Esophagus muscularis mucosa (tissue), 4 donors: Measurements from ENCODE around the gene EVX2. TPM values are rescaled to one million over a fixed set of nuclear protein-coding genes. Genes with fewer than 3 reads are reported as not detected.

Source experiments
- DNase-seq: peaks from one replicate; pipeline ENCODE4 v3.0.0-alpha.2; 2017; ENCODE audit errors: extremely low spot score
- H3K27ac ChIP-seq, 4 donors: fragments of 200-600 bp; sonication (generic); replicated peaks in 1 of 4; 1 replicate in 3 of 4; 2 replicates in 1 of 4; pipeline ENCODE4 v1.5.1; 2016 to 2019; ENCODE audit warnings: mild to moderate bottlenecking in 1 of 4
- H3K27me3 ChIP-seq, 4 donors: fragments of 200-600 bp; sonication (generic); one replicate each; pipeline versions ENCODE4 v1.5.1 to v1.6.0; 2016 to 2019
- H3K36me3 ChIP-seq, 4 donors: fragments of 200-600 bp; sonication (generic); one replicate each; pipeline ENCODE4 v1.5.1; 2016 to 2019
- H3K4me1 ChIP-seq, 4 donors: fragments of 200-600 bp; sonication (generic); one replicate each; pipeline ENCODE4 v1.5.1; 2016 to 2019
- H3K4me3 ChIP-seq, 4 donors: fragments of 200-600 bp; sonication (generic); 1 replicate in 2 of 4; 2 replicates in 2 of 4; pipeline ENCODE4 v1.5.1; 2016 to 2019; ENCODE audit warnings: mild to moderate bottlenecking in 4 of 4, moderate library complexity in 1 of 4
- H3K9me3 ChIP-seq, 4 donors: fragments of 200-600 bp; sonication (generic); 1 replicate in 3 of 4; 2 replicates in 1 of 4; pipeline ENCODE4 v1.5.1; 2016 to 2019
- CTCF ChIP-seq, 3 experiments: fragments of 200-600 bp in 2 of 3; fragments of 450-650 bp in 1 of 3; sonication (generic) in 2 of 3; IDR thresholded peaks; one replicate each; pipeline ENCODE4 v1.5.1; 2017 to 2019; ENCODE audit warnings: antibody characterized with exemption in 3 of 3, mild to moderate bottlenecking in 2 of 3, moderate library complexity in 1 of 3
- EP300 ChIP-seq: sonication (generic); formaldehyde crosslinking; IDR thresholded peaks from one replicate; pipeline ENCODE4 v1.6.1; 2017; ENCODE audit warnings: antibody characterized with exemption
- POLR2A ChIP-seq: fragments of 450-650 bp; IDR thresholded peaks from one replicate; pipeline ENCODE4 v1.6.1; 2017; ENCODE audit warnings: antibody characterized with exemption, moderate library complexity, mild to moderate bottlenecking, low read depth
- POLR2AphosphoS5 ChIP-seq, 2 donors: sonication (generic); formaldehyde crosslinking; IDR thresholded peaks; one replicate each; pipeline ENCODE4 v1.6.1; 2017; ENCODE audit warnings: antibody characterized with exemption in 2 of 2
- WGBS: methylation state at CpG from one replicate; pipeline ENCODE4 v1.1.5; 2018; 5-methylcytosine and 5-hydroxymethylcytosine counted together
- intact Hi-C: fragments of 100-400 bp; cut with DNase I; formaldehyde crosslinking; loops from one replicate; pipeline ENCODE4 v1.15.1; 2023
- total RNA-seq, 4 donors: library from RNA; depleted of rRNA; stranded (reverse); fragments of >200 nt; gene quantifications; one replicate each; pipeline versions ENCODE4 v1.1.0 to v1.2.1, GENCODE V29; 2016

Gene EVX2
- total RNA-seq, 4 donors from 2014 or later: 0.11 TPM; not detected in 3

GRCh38 chr2:176098366-176099158 is 14.8 kb upstream of the EVX2 start:
- Histone ChIP-seq H3K36me3 (no peaks in the 10 kb centered on the region), H3K9me3 (no peaks in the 10 kb centered on the region), H3K27ac (no peak overlapping the region), H3K27me3 (peaks cover 0 to 100% (median 96%) of the 10 kb centered on the region in 4 donors), H3K4me1 (peaks cover 11 to 46% (median 41%) of the 10 kb centered on the region in 4 donors), H3K4me3 (no peak overlapping the region)
- TF ChIP-seq EP300 (no peak), POLR2A (no peak), CTCF (IDR thresholded peaks at IDR 0.05) (no peak), POLR2AphosphoS5 (IDR thresholded peaks at IDR 0.05) (no peak)
- WGBS: 7% methylated on average over 5 of the region's 35 CpGs
- intact Hi-C loops: no loop called here
- no peak for DNase-seq

- Histone ChIP-seq H3K9me3 (no peaks in the 10 kb centered on the region), H3K4me1 (peaks cover 16 to 53% (median 47%) of the 10 kb centered on the region in 4 donors), H3K36me3 (no peaks in the 10 kb centered on the region), H3K27ac (no peak overlapping the region), H3K4me3 (peak overlapping the region; percentile 36 to 57 (median 46)), H3K27me3 (peaks cover 3 to 100% (median 98%) of the 10 kb centered on the region in 4 donors)
- under 1% methylated on average over 17 of the region's 18 CpGs for WGBS
- intact Hi-C loops: loop anchor here (2.0 kb wide), 1 partner anchor 407 kb away; no protein-coding TSS in a partner anchor
- DNase-seq: no peak
- TF ChIP-seq POLR2AphosphoS5 (IDR thresholded peaks at IDR 0.05) (no peak), POLR2A (no peak), CTCF (IDR thresholded peaks at IDR 0.05) (no peak), EP300 (no peak)
Measured at GRCh38 chr2:176097820-176098365, 14.1 kb upstream of the EVX2 start.

GRCh38 chr2:176096986-176097819 is 13.4 kb upstream of the EVX2 start:
- Histone ChIP-seq H3K27me3 (peaks cover 3 to 100% (median 98%) of the 10 kb centered on the region in 4 donors), H3K9me3 (no peaks in the 10 kb centered on the region), H3K4me3 (peak overlapping the region; percentile 36 to 57 (median 46)), H3K36me3 (no peaks in the 10 kb centered on the region), H3K4me1 (peaks cover 16 to 60% (median 54%) of the 10 kb centered on the region in 4 donors), H3K27ac (no peak overlapping the region)
- DNase-seq: no peak
- intact Hi-C loops: loop anchor here (2.0 kb wide), 1 partner anchor 406 kb away; no protein-coding TSS in a partner anchor
- 5% methylated on average over 19 of the region's 45 CpGs for WGBS
- TF ChIP-seq POLR2AphosphoS5 (IDR thresholded peaks at IDR 0.05) (peak in 1 of 2 donors; percentile 51), POLR2A (no peak), CTCF (IDR thresholded peaks at IDR 0.05) (peak; percentile 63 to 89 (median 67))

- H3K27me3 ChIP-seq: peaks cover 3 to 100% (median 98%) of the 10 kb centered on the region in 4 donors
- H3K36me3 ChIP-seq: no peaks in the 10 kb centered on the region
- no peaks in the 10 kb centered on the region for H3K9me3 ChIP-seq
- no peak for TF ChIP-seq EP300
- TF ChIP-seq POLR2AphosphoS5 (IDR thresholded peaks at IDR 0.05): peak in 1 of 2 donors; percentile 45
- peaks cover 16 to 66% (median 59%) of the 10 kb centered on the region in 4 donors for H3K4me1 ChIP-seq
- H3K4me3 ChIP-seq: peak overlapping the region; percentile 36 to 57 (median 46)
- H3K27ac ChIP-seq: no peak overlapping the region
- DNase-seq: no peak
- WGBS: 8% methylated on average over 16 of the region's 16 CpGs
- intact Hi-C loops: loop anchor here (2.0 kb wide), 1 partner anchor 406 kb away; no protein-coding TSS in a partner anchor
Measured at GRCh38 chr2:176096243-176096985, 12.7 kb upstream of the EVX2 start.
